Right hindlimb (tissue), 1 donor: Measurements from ENCODE around the gene CUEDC1.

Source experiments
- DNase-seq: peaks from one replicate; pipeline ENCODE4 v3.0.0-alpha.2; 2018

The CUEDC1 gene

GRCh38 chr17:57955183-57955931 is at the start of gene CUEDC1:
CUEDC1 (minus strand) TSS chr17:57955412; CDS start chr17:57885564, 69,848 bp downstream.
- DNase-seq = peak; percentile 87

GRCh38 chr17:58004060-58004459 is 48.8 kb upstream of the CUEDC1 start:
- no peak for DNase-seq

GRCh38 chr17:58002973-58003372 is 47.8 kb upstream of the CUEDC1 start:
- no peak for DNase-seq

- no peak for DNase-seq
Observed at GRCh38 chr17:58002154-58002948, 47.1 kb upstream of the CUEDC1 start.

- DNase-seq = no peak
Observed at GRCh38 chr17:58001461-58002124, 46.4 kb upstream of the CUEDC1 start.

- DNase-seq = no peak
Observed at GRCh38 chr17:57999496-58000017, 44.3 kb upstream of the CUEDC1 start.

- DNase-seq = no peak
Observed at GRCh38 chr17:57999010-57999495, 43.8 kb upstream of the CUEDC1 start.

GRCh38 chr17:57997085-57997809 is 42.0 kb upstream of the CUEDC1 start:
- no peak for DNase-seq

GRCh38 chr17:57995076-57995956 is 40.1 kb upstream of the CUEDC1 start:
- DNase-seq = peak; percentile 80

GRCh38 chr17:57994436-57994835 is 39.2 kb upstream of the CUEDC1 start:
- DNase-seq = no peak

GRCh38 chr17:57993471-57994365 is 38.5 kb upstream of the CUEDC1 start:
- no peak for DNase-seq

GRCh38 chr17:57991537-57991936 is 36.3 kb upstream of the CUEDC1 start:
- DNase-seq = no peak

GRCh38 chr17:57990037-57990436 is 34.8 kb upstream of the CUEDC1 start:
- no peak for DNase-seq

GRCh38 chr17:57988301-57989250 is 33.4 kb upstream of the CUEDC1 start:
- peak; percentile 87 for DNase-seq

- DNase-seq = peak; percentile 87
Observed at GRCh38 chr17:57987581-57988300, 32.5 kb upstream of the CUEDC1 start, which contains the start of gene VEZF1. VEZF1 (minus strand) TSS chr17:57988254; CDS start chr17:57988111, 143 bp downstream.

- peak; percentile 80 for DNase-seq
Observed at GRCh38 chr17:57986841-57987580, 31.8 kb upstream of the CUEDC1 start.

- DNase-seq = no peak
Observed at GRCh38 chr17:57985675-57985974, 30.4 kb upstream of the CUEDC1 start.
